Activated T-helper 1 cell treated with anti-CD3 and anti-CD28 coated beads, Interleukin-12 subunit alpha, Interleukin-12 subunit beta, Interleukin-2, Interleukin-4 antibody, amounts not matched to agents 30 ng/mL and 10 ng/mL and 1 ng/mL, durations not matched to agents 14 hours and 24 hours and 36 hours (primary cell): ENCODE measurements around the gene ADH5. TPM values are rescaled to one million over a fixed set of nuclear protein-coding genes. Genes with fewer than 3 reads are reported as not detected.
"Not testable (repeated sequence)": the region's sequence is repeated elsewhere in the genome, so short reads cannot be mapped to it uniquely, and the experiment has no call there.

Experiments
- DNase-seq: peaks from one replicate; pipeline ENCODE4 v3.0.0; 2021; ENCODE audit warnings: low spot score
- H3K27ac Mint-ChIP-seq: one replicate; pipeline ENCODE4 v1.8.0; 2021; ENCODE audit warnings: mild to moderate bottlenecking, mixed read lengths
- H3K27me3 Mint-ChIP-seq: one replicate; pipeline ENCODE4 v1.8.0; 2022; ENCODE audit warnings: mild to moderate bottlenecking, moderate library complexity, mixed read lengths; ENCODE audit not compliant: insufficient read depth
- H3K36me3 Mint-ChIP-seq: one replicate; pipeline ENCODE4 v1.8.0; 2021; ENCODE audit warnings: low read depth, mixed read lengths
- H3K4me1 Mint-ChIP-seq: one replicate; pipeline ENCODE4 v1.8.0; 2021; ENCODE audit warnings: low read depth, mixed read lengths
- H3K4me3 Mint-ChIP-seq: one replicate; pipeline ENCODE4 v1.8.0; 2021; ENCODE audit warnings: mild to moderate bottlenecking, moderate library complexity, mixed read lengths
- H3K9me3 Mint-ChIP-seq: one replicate; pipeline ENCODE4 v1.8.0; 2021; ENCODE audit warnings: mixed read lengths
- intact Hi-C: fragments of 100-400 bp; cut with micrococcal nuclease; formaldehyde crosslinking; loops from one replicate; pipeline ENCODE4 v1.15.1; 2024
- total RNA-seq: library from RNA; stranded (reverse); gene quantifications from 2 replicates; pipeline ENCODE4 v1.2.3, GENCODE V29; 2022

ADH5 gene
- total RNA-seq, 1 donor from 2014 or later: 68.8 TPM

DNA sequence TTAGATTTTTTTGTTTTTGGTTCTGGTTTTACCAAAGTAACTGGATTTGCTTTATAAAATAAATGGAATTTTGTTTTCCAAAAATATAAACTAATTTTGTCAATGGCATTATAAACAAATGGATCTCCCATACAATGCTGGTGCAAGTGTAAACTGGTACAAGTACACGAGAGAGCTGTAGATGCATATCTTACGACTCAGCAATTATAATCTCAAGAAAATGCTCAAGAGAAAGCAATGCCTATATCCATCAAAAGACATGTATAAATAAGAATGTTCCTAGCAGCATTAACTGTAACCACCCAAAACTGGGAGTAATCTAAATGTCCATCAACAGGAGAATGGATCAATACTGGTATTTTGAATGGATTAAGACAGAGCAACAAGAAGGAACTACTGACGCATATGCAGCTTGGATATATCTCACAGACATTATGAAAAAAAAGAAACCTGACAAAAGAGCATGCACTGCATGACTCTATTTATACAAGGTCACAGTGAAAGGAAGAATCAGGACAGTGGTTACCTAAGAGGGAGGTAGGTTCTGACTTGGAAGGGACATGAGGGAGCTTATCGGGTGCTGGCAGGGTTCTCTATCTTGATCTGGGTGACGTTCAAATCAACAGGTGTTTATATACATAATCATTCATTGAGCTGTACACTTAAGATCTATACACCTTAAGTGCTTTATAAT lies 9.5 kb downstream of the ADH5 start:
- no peaks in the 10 kb centered on the region for H3K9me3 Mint-ChIP-seq
- DNase-seq: no peak
- intact Hi-C loops: no loop called here
- H3K27ac Mint-ChIP-seq: no peak overlapping the region
- H3K4me1 Mint-ChIP-seq: peaks cover 8% of the 10 kb centered on the region
- H3K36me3 Mint-ChIP-seq: peaks cover 56% of the 10 kb centered on the region
- no peak overlapping the region for H3K4me3 Mint-ChIP-seq
- H3K27me3 Mint-ChIP-seq: no peaks in the 10 kb centered on the region

DNA sequence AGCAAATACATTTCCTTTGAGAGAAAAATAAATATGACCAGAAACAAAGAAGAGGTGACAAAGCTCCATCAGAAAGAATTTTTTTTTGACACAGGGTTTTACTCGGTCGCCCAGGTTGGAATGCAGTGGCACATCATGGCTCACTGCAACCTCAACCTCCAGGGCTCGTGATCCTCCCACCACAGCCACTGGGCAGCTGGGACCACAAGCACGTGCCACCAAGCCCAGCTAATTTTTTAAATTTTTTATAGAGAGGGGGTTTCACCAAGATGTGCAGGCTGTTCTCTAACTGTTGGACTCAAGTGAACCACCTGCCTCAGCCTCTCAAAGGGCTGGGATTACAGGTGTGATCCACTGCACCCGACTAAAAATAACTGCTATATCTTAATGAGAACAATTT lies 10.3 kb downstream of the ADH5 start:
- Mint-ChIP-seq H3K4me3 (no peak overlapping the region), H3K27ac (no peak overlapping the region), H3K27me3 (no peaks in the 10 kb centered on the region), H3K9me3 (no peaks in the 10 kb centered on the region), H3K4me1 (peaks cover under 1% of the 10 kb centered on the region), H3K36me3 (peaks cover 54% of the 10 kb centered on the region)
- intact Hi-C loops: no loop called here
- no peak for DNase-seq

DNA sequence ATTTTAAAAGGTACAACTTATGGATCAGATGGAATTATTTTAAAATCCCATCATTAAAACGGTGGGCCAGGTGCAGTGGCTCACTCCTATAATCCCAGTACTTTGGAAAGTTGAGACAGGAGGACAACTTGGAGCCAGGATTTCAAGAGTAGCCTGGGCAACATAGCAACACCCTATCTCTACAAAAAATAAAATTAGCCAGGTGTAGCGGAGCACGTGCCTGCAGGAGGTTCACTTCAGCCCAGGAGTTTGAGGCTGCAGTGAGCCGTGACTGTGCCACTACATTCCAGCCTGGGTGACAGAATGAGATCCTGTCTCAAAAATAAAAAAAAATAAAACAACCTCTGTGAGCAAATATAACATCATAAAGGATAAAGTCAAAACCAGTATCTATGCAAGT lies 11.4 kb downstream of the ADH5 start:
- H3K36me3 Mint-ChIP-seq: peaks cover 57% of the 10 kb centered on the region
- H3K9me3 Mint-ChIP-seq: no peaks in the 10 kb centered on the region
- DNase-seq: no peak
- no peak overlapping the region for H3K4me3 Mint-ChIP-seq
- H3K27ac Mint-ChIP-seq: no peak overlapping the region
- H3K4me1 Mint-ChIP-seq: no peaks in the 10 kb centered on the region
- intact Hi-C loops: no loop called here
- no peaks in the 10 kb centered on the region for H3K27me3 Mint-ChIP-seq

DNA sequence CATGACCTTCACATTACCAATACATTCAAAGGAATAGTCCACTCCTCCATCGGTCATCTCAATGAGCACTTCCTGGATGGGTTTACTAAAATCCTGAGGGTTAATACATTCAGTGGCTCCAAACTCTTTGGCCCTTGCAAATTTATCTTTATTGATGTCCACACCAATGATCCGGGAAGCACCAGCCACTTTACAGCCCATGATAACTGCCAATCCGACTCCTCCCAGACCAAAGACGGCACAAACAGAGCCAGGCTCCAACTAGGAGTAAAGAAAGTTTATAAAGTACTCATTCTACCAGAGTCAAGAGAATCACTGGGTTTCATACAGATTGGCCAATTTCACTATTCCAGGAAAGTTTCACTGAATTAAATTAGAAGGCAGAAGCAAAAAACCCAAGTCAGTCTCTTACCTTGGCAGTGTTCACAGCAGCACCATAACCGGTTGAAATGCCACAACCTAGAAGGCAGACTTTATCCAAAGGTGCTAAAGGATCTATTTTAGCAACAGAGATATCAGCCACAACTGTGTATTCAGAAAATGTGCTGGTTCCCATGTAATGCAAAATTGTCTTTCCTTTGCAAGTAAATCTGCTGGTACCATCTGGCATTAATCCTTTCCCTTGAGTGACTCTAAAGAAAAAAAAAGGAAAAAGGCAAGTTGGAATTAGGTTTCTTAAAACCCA lies 12.2 kb downstream of the ADH5 start:
- intact Hi-C loops: no loop called here
- Mint-ChIP-seq H3K27ac (no peak overlapping the region), H3K36me3 (peaks cover 53% of the 10 kb centered on the region), H3K27me3 (no peaks in the 10 kb centered on the region), H3K4me1 (no peaks in the 10 kb centered on the region), H3K9me3 (no peaks in the 10 kb centered on the region), H3K4me3 (no peak overlapping the region)
- DNase-seq: no peak

DNA sequence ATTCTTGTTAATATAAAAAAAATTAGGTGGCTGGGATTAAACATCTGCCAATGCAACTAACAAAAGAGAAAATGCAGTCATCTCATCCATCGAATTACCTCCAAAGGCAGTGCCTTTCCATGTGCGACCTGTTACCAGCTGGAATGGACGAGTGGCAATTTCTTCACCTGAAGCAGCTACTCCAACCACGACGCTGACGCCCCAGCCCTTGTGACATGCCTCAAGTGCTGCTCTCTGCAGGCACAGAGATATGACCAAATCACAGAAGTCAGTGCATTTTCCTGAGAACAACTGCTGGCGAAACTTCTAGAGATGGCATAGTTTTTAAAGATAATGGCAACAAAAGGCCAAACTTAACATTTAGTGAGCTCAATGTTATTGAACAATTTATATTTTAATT lies 13.8 kb downstream of the ADH5 start:
- intact Hi-C loops: loop anchor here (1.0 kb wide), 1 partner anchor 13 kb away; the partner anchor contains the start of gene ADH5
- H3K27me3 Mint-ChIP-seq: no peaks in the 10 kb centered on the region
- H3K36me3 Mint-ChIP-seq: peaks cover 53% of the 10 kb centered on the region
- H3K27ac Mint-ChIP-seq: no peak overlapping the region
- no peak for DNase-seq
- no peaks in the 10 kb centered on the region for H3K9me3 Mint-ChIP-seq
- no peak overlapping the region for H3K4me3 Mint-ChIP-seq
- H3K4me1 Mint-ChIP-seq: no peaks in the 10 kb centered on the region

DNA sequence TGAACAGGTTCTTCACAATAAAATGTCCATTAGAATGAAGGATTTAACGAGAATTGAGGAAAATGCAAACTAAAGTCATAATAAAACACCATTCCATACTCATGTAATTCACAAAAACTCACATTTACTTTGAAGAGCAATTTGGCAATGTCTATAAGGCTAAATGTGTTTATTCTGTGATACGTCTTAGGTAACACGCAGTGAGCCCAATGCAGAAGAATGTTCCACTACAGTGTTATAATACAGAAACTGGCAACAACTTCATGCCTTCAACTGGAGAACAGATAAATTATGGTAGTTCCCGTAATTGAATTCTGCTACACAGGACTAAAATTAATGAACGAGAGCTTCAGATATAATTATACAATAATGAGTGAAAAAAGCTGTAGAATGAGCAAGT lies 17.4 kb downstream of the ADH5 start:
- intact Hi-C loops: no loop called here
- Mint-ChIP-seq H3K4me3 (no peak overlapping the region), H3K9me3 (no peaks in the 10 kb centered on the region), H3K4me1 (no peaks in the 10 kb centered on the region), H3K27me3 (no peaks in the 10 kb centered on the region), H3K36me3 (peaks cover 46% of the 10 kb centered on the region), H3K27ac (no peak overlapping the region)
- no peak for DNase-seq

DNA sequence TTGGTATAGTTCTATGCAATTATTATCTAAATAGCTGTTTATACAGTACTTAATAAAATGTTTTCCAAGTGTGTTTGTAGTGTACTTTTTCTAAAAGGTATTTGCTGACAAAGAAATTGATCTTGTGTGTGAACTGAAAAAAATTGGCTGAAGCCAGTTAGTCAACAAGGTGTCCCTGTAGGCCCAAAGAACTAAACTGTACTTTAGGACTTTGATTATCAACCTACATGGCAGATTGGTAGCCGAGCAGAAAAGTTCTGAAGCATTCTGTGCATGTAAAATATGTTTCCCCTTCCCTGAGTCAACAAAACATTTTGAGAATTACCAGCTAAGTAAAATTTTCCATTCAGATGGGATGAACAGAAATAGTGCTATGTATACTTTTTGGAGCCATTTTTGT lies 21.0 kb downstream of the ADH5 start:
- Mint-ChIP-seq H3K36me3 (peaks cover 41% of the 10 kb centered on the region), H3K9me3 (peaks cover 5% of the 10 kb centered on the region), H3K4me3 (no peak overlapping the region), H3K27me3 (no peaks in the 10 kb centered on the region), H3K27ac (no peak overlapping the region), H3K4me1 (no peaks in the 10 kb centered on the region)
- DNase-seq: no peak
- intact Hi-C loops: no loop called here

DNA sequence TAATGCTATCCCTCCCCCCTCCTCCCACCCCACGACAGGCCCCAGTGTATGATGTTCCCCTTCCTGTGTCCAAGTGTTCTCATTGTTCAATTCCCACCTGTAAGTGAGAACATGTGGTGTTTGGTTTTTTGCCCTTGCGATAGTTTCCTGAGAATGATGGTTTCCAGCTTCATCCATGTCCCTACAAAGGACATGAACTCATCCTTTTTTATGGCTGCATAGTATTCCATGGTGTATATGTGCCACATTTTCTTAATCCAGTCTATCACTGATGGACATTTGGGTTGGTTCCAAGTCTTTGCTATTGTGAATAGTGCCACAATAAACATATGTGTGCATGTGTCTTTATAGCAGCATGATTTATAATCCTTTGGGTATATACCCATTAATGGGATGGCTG lies 23.1 kb downstream of the ADH5 start:
- intact Hi-C loops, H3K9me3 Mint-ChIP-seq, H3K4me1 Mint-ChIP-seq, DNase-seq, H3K4me3 Mint-ChIP-seq, H3K27me3 Mint-ChIP-seq, H3K27ac Mint-ChIP-seq: not testable (repeated sequence)
- peaks cover 44% of the 10 kb centered on the region for H3K36me3 Mint-ChIP-seq

DNA sequence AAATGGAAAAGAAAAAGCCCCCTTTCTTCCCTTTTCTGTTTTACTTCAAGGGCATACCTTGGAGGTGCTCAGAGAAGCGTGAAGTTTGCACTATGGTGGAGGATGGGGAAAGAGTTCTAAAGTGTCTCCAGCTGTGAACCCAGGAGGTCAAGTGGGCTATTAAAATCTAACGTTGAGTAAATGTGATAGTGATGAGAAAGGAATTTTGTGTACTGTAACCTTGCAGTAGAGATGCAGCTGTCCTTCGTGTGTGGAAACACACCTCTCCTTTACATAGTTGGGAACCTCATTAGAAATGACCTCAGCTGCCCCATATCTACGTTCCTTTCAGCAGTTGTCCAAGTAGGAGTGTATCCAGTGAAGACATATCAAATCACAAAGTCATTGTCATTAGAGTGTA lies 26.5 kb downstream of the ADH5 start:
- H3K36me3 Mint-ChIP-seq: peaks cover 45% of the 10 kb centered on the region
- no peaks in the 10 kb centered on the region for H3K4me1 Mint-ChIP-seq
- intact Hi-C loops: no loop called here
- no peaks in the 10 kb centered on the region for H3K27me3 Mint-ChIP-seq
- H3K4me3 Mint-ChIP-seq: no peak overlapping the region
- peaks cover 5% of the 10 kb centered on the region for H3K9me3 Mint-ChIP-seq
- DNase-seq: no peak
- no peak overlapping the region for H3K27ac Mint-ChIP-seq

DNA sequence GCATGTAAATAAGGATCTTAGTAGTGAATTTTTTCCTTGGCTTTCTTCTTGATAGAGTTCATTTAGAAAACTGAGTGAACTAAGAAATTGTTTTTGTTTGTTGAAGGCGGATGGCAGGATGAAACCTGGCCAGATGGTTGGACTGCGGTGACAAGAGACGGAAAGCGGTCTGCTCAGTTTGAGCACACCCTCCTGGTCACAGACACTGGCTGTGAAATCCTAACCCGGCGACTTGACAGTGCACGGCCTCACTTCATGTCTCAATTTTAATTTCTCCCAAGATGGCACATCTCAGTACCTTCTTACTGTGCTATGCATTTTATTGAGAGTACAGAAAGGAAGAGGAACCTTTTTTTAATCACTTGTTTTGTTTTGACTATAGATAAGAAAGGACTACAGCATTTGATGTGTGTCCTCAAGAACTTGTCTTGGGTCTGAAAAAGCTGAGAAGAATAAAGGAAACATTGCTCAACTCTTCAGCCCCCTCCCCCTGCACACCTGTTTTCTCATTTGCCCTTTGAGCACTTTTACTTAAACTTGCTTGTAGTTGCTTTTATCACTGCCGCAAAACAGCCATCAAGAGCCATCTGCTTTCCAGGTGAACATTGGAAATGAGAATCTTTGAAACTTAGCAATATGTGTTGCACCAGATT lies 27.4 kb downstream of the ADH5 start:
- Mint-ChIP-seq H3K4me1 (peaks cover 2% of the 10 kb centered on the region), H3K9me3 (peaks cover 5% of the 10 kb centered on the region), H3K4me3 (no peak overlapping the region), H3K36me3 (peaks cover 44% of the 10 kb centered on the region), H3K27ac (no peak overlapping the region), H3K27me3 (no peaks in the 10 kb centered on the region)
- intact Hi-C loops: no loop called here
- no peak for DNase-seq

DNA sequence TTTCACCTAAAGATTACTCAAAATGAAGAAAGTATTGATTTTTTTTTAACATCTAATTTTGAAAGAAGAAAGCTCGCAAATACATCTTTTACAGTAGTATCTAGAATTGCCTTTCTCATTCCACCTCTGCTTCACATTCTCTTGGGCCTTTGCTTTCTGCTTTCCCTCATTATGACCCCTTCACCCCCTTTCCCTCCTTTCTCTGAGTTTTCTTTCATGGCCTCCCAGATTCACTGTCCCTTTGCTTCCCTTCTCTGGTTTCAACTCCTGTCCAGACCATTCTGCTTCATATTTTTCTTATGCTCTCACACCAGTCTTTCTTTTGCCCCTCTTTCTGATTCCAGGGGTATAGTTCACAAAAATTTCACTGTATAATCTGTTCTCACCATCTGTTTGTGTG lies 29.0 kb downstream of the ADH5 start:
- no peaks in the 10 kb centered on the region for H3K9me3 Mint-ChIP-seq
- peaks cover 12% of the 10 kb centered on the region for H3K4me1 Mint-ChIP-seq
- H3K27ac Mint-ChIP-seq: no peak overlapping the region
- no peak for DNase-seq
- peaks cover 32% of the 10 kb centered on the region for H3K36me3 Mint-ChIP-seq
- H3K4me3 Mint-ChIP-seq: no peak overlapping the region
- intact Hi-C loops: loop anchor here (5.0 kb wide), 1 partner anchor 592 kb away; no protein-coding TSS in a partner anchor
- H3K27me3 Mint-ChIP-seq: no peaks in the 10 kb centered on the region

DNA sequence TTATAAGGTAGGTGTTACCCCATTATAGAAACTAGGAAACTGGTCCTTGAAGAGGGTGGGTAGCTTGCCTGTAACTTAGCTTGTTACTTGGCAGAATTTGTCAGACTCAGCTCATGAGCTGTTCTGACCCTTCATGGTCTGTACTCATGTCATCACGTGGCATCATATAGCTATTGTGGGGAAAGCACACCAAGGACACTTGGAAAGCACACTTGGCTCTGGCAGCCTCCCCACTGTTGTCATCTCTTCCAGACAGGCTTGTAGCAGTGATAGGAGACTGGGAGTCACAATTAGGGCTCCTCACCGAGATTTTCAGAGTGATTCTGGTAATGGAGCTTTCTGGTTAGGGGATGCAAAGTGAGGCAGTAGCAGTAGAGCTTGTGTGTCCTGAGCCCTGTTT lies 30.4 kb downstream of the ADH5 start:
- Mint-ChIP-seq H3K27me3 (no peaks in the 10 kb centered on the region), H3K27ac (no peak overlapping the region), H3K36me3 (peaks cover 33% of the 10 kb centered on the region), H3K4me1 (peaks cover 23% of the 10 kb centered on the region), H3K4me3 (no peak overlapping the region), H3K9me3 (no peaks in the 10 kb centered on the region)
- intact Hi-C loops: loop anchor here (5.0 kb wide), 1 partner anchor 591 kb away; no protein-coding TSS in a partner anchor
- DNase-seq: no peak

DNA sequence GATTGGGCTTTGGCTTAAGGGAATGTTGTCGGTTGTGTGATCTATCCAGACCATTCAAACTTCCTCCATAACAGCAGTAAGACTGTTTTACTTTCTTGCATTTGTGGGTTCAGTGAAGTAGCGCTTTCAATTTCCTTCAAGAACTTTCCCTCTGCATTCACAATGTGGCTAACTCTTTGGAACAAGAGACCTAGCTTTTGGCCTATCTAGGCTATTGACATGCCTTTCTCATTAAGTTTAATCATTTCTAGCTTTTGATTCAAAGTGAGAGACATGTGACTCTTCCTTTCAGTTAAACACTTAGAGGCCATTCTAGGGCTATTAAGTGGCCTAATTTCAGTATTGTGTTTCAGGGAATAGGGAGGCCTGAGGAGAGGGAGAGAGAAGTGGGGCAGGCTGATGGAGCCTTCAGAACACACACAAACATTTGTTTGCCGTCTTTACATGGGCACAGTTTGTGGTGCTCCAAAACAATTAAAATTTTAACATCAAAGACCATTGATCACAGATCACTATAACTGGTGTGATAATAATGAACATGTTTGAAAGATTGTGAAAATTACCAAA lies 34.1 kb downstream of the ADH5 start:
- Mint-ChIP-seq H3K4me1 (peaks cover 49% of the 10 kb centered on the region), H3K4me3 (no peak overlapping the region), H3K9me3 (no peaks in the 10 kb centered on the region), H3K36me3 (peaks cover 34% of the 10 kb centered on the region), H3K27ac (peak overlapping the region; percentile 7), H3K27me3 (no peaks in the 10 kb centered on the region)
- no peak for DNase-seq
- intact Hi-C loops: loop anchor here (2.0 kb wide), 2 partner anchors 392 to 912 kb away; partner anchors contain the start of gene STPG2
